K562 (cell line): ENCODE data around the gene TMEM164. TPM values are rescaled to one million over a fixed set of nuclear protein-coding genes. Genes with fewer than 3 reads are reported as not detected.

ENCODE experiments used
- EP400 ChIP-seq: fragments of 450-650 bp; IDR thresholded peaks from 2 replicates; pipeline ENCODE4 v1.6.1; 2017; ENCODE audit warnings: antibody characterized with exemption, mild to moderate bottlenecking, moderate library complexity
- EZH2 ChIP-seq: IDR thresholded peaks from 2 replicates; pipeline ENCODE4 v1.6.1; 2012; ENCODE audit warnings: low read depth, mild to moderate bottlenecking, inconsistent platforms, low read length, borderline replicate concordance
- GATA2 ChIP-seq: sonication (generic); formaldehyde crosslinking; IDR thresholded peaks from 2 replicates; pipeline ENCODE4 v1.4.0; 2020; ENCODE audit warnings: mild to moderate bottlenecking, missing genetic modification reagents
- GATAD2B ChIP-seq: fragments of 450-650 bp; IDR thresholded peaks from 2 replicates; pipeline ENCODE4 v1.6.1; 2017; ENCODE audit warnings: mild to moderate bottlenecking, borderline replicate concordance
- MTA3 ChIP-seq: fragments of 450-650 bp; formaldehyde crosslinking; IDR thresholded peaks from 2 replicates; pipeline ENCODE4 v1.6.1; 2017; ENCODE audit warnings: mild to moderate bottlenecking, borderline replicate concordance
- MXD1 ChIP-seq: fragments of 250-450 bp; sonication (Bioruptor Pico); IDR thresholded peaks from 2 replicates; pipeline ENCODE4 v1.8.0; 2021; ENCODE audit warnings: borderline replicate concordance, mild to moderate bottlenecking, moderate library complexity; ENCODE audit not compliant: poor library complexity, severe bottlenecking
- PHB2 ChIP-seq: fragments of 450-650 bp; IDR thresholded peaks from 2 replicates; pipeline ENCODE4 v1.6.1; 2017; ENCODE audit warnings: low read depth
- POLR2AphosphoS5 ChIP-seq: IDR thresholded peaks from 2 replicates; pipeline ENCODE4 v1.6.1; 2011; ENCODE audit warnings: mild to moderate bottlenecking, low read depth, low read length, moderate library complexity; ENCODE audit not compliant: control insufficient read depth, insufficient read depth
- RAD21 ChIP-seq, 2 experiments: fragments of 250-450 bp in 1 of 2; fragments of 450-650 bp in 1 of 2; sonication (Bioruptor Pico) in 1 of 2; formaldehyde crosslinking in 1 of 2; IDR thresholded peaks in 1 of 2; conservative IDR thresholded peaks in 1 of 2; 2 replicates each; pipeline versions ENCODE4 v1.4.0 to v1.8.0; 2020 to 2022; ENCODE audit warnings: mild to moderate bottlenecking in 2 of 2, moderate library complexity in 1 of 2
- ZNF583 ChIP-seq: fragments of 250-450 bp; sonication (Bioruptor Pico); IDR thresholded peaks from 2 replicates; pipeline ENCODE4 v1.4.0; 2020
- polyA plus RNA-seq, 8 experiments: library from polyadenylated mRNA; depleted of rRNA in 4 of 8; stranded (reverse) in 5 of 8; unstranded in 3 of 8; fragments of >200 nt; fragmentation: Nextera tagmentation in 2 of 8; fragmentation: Illumina TruSeq in 1 of 8; extraction: Ambion mirVana in 2 of 8; extraction: Trizol in 1 of 8; gene quantifications; 2 replicates each; pipeline versions ENCODE4 v1.2.1 to v1.2.3, GENCODE V29; 2011 to 2014; ENCODE audit warnings: inconsistent platforms in 1 of 8, missing spikeins in 1 of 8
- total RNA-seq, 7 experiments: library from RNA; depleted of rRNA in 6 of 7; stranded (reverse); fragments of >200 nt in 6 of 7; fragmentation: Illumina TruSeq in 2 of 7; extraction: Trizol in 2 of 7; gene quantifications; 2 replicates each; pipeline versions ENCODE4 v1.2.1 to v1.2.3, GENCODE V29; 2011 to 2021; ENCODE audit warnings: low replicate concordance in 1 of 7
- TF ChIP-seq, protein P1 (sequence below): sonication (generic); formaldehyde crosslinking; IDR thresholded peaks from 2 replicates; pipeline ENCODE4 v1.8.0; 2022; ENCODE audit warnings: mild to moderate bottlenecking, missing genetic modification reagents
- TF ChIP-seq, protein P2 (sequence below), 2 experiments: fragments of 450-650 bp in 1 of 2; IDR thresholded peaks; 2 replicates each; pipeline ENCODE4 v1.6.1; 2011 to 2017; ENCODE audit warnings: low read depth in 2 of 2, antibody characterized with exemption in 1 of 2, borderline replicate concordance in 1 of 2, low read length in 1 of 2, mild to moderate bottlenecking in 1 of 2, mixed read lengths in 1 of 2; ENCODE audit not compliant: control insufficient read depth in 1 of 2
- TF ChIP-seq, protein P3 (sequence below): sonication (generic); formaldehyde crosslinking; IDR thresholded peaks from 2 replicates; pipeline ENCODE4 v1.8.0; 2022; ENCODE audit warnings: mild to moderate bottlenecking, missing genetic modification reagents, borderline replicate concordance
- TF ChIP-seq, protein P4 (sequence below): sonication (generic); formaldehyde crosslinking; IDR thresholded peaks from 2 replicates; pipeline ENCODE4 v1.8.0; 2022; ENCODE audit warnings: missing genetic modification reagents, mild to moderate bottlenecking, moderate library complexity, borderline replicate concordance

The TMEM164 gene
- total and polyA plus RNA-seq, 9 of the 15 experiments (the other 6 are each of a cell fraction or from before 2014, with no cell fraction given) = 2.4 to 57.3 (median 23.1) TPM

DNA sequence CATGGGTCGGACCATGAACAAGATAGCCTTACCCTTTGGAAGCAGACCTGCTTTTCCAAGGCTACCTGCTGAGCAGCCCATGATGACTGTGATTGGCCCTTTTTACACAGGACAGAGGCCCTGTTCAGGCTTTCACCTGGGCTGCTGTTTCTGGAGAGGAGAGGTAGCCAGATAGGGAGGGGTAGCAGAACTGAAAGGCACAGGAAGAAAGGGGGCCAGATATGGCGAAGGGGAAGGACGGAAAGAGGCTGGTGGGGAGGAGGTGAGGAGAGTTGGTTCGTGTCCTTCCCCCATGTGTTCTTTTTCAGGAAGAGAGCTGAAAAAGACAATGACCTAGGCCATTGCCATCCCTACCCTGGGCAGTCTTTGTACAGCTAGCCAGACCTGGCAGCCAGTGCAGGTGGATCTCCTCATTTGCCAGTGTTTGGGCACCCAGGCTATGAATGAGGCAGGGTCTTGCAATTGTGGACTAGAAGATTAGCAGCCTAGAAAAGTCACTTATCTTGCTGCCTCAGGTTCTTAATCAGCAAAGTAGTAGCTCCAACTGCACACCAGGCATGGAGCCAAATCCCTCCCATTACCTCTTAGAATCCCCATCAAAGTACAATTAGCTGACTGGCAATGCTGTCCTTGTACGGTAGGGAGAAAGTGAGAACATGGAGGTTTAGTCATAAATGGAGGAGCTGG lies 175.4 kb downstream of the TMEM164 start (continued):
- TF ChIP-seq, protein P1, sequence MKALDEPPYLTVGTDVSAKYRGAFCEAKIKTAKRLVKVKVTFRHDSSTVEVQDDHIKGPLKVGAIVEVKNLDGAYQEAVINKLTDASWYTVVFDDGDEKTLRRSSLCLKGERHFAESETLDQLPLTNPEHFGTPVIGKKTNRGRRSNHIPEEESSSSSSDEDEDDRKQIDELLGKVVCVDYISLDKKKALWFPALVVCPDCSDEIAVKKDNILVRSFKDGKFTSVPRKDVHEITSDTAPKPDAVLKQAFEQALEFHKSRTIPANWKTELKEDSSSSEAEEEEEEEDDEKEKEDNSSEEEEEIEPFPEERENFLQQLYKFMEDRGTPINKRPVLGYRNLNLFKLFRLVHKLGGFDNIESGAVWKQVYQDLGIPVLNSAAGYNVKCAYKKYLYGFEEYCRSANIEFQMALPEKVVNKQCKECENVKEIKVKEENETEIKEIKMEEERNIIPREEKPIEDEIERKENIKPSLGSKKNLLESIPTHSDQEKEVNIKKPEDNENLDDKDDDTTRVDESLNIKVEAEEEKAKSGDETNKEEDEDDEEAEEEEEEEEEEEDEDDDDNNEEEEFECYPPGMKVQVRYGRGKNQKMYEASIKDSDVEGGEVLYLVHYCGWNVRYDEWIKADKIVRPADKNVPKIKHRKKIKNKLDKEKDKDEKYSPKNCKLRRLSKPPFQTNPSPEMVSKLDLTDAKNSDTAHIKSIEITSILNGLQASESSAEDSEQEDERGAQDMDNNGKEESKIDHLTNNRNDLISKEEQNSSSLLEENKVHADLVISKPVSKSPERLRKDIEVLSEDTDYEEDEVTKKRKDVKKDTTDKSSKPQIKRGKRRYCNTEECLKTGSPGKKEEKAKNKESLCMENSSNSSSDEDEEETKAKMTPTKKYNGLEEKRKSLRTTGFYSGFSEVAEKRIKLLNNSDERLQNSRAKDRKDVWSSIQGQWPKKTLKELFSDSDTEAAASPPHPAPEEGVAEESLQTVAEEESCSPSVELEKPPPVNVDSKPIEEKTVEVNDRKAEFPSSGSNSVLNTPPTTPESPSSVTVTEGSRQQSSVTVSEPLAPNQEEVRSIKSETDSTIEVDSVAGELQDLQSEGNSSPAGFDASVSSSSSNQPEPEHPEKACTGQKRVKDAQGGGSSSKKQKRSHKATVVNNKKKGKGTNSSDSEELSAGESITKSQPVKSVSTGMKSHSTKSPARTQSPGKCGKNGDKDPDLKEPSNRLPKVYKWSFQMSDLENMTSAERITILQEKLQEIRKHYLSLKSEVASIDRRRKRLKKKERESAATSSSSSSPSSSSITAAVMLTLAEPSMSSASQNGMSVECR (CRISPR knock-in tag) = no peak
- TF ChIP-seq RAD21 (CRISPR knock-in tag; conservative IDR thresholded peaks at IDR 0.05 in 1 of 2, IDR thresholded peaks at IDR 0.05 in 1 of 2) = 0 out of 4 replicates have a peak, but pooled peaks of 1 of the 2 experiments have one; percentile 2
- TF ChIP-seq, protein P2, sequence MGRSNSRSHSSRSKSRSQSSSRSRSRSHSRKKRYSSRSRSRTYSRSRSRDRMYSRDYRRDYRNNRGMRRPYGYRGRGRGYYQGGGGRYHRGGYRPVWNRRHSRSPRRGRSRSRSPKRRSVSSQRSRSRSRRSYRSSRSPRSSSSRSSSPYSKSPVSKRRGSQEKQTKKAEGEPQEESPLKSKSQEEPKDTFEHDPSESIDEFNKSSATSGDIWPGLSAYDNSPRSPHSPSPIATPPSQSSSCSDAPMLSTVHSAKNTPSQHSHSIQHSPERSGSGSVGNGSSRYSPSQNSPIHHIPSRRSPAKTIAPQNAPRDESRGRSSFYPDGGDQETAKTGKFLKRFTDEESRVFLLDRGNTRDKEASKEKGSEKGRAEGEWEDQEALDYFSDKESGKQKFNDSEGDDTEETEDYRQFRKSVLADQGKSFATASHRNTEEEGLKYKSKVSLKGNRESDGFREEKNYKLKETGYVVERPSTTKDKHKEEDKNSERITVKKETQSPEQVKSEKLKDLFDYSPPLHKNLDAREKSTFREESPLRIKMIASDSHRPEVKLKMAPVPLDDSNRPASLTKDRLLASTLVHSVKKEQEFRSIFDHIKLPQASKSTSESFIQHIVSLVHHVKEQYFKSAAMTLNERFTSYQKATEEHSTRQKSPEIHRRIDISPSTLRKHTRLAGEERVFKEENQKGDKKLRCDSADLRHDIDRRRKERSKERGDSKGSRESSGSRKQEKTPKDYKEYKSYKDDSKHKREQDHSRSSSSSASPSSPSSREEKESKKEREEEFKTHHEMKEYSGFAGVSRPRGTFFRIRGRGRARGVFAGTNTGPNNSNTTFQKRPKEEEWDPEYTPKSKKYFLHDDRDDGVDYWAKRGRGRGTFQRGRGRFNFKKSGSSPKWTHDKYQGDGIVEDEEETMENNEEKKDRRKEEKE (IDR thresholded peaks at IDR 0.05; ENCODE audit: borderline replicate concordance in 1 of 2, control insufficient read depth in 1 of 2, low read depth in 2 of 2, low read length in 1 of 2) = peak in 1 of 2 experiments; percentile 57; a peak in 1 of 4 replicates
- peak; percentile 80 for TF ChIP-seq MTA3
- TF ChIP-seq POLR2AphosphoS5 = peak; percentile 94
- 0 out of 2 replicates have a peak, but pooled peaks have one; percentile 54 for TF ChIP-seq GATAD2B
- TF ChIP-seq ZNF583 (CRISPR knock-in tag) = no peak
- TF ChIP-seq MXD1 (CRISPR knock-in tag) = no peak
- TF ChIP-seq EZH2 = no peak
- peak; percentile 74 for TF ChIP-seq PHB2
- TF ChIP-seq, protein P3, sequence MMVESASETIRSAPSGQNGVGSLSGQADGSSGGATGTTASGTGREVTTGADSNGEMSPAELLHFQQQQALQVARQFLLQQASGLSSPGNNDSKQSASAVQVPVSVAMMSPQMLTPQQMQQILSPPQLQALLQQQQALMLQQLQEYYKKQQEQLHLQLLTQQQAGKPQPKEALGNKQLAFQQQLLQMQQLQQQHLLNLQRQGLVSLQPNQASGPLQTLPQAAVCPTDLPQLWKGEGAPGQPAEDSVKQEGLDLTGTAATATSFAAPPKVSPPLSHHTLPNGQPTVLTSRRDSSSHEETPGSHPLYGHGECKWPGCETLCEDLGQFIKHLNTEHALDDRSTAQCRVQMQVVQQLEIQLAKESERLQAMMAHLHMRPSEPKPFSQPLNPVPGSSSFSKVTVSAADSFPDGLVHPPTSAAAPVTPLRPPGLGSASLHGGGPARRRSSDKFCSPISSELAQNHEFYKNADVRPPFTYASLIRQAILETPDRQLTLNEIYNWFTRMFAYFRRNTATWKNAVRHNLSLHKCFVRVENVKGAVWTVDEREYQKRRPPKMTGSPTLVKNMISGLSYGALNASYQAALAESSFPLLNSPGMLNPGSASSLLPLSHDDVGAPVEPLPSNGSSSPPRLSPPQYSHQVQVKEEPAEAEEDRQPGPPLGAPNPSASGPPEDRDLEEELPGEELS (CRISPR knock-in tag) = no peak
- TF ChIP-seq, protein P4, sequence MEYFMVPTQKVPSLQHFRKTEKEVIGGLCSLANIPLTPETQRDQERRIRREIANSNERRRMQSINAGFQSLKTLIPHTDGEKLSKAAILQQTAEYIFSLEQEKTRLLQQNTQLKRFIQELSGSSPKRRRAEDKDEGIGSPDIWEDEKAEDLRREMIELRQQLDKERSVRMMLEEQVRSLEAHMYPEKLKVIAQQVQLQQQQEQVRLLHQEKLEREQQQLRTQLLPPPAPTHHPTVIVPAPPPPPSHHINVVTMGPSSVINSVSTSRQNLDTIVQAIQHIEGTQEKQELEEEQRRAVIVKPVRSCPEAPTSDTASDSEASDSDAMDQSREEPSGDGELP (CRISPR knock-in tag) = 0 out of 2 replicates have a peak, but pooled peaks have one; percentile 30
- peak; percentile 84 for TF ChIP-seq GATA2
- peak; percentile 61 for TF ChIP-seq EP400
